ENCODE data around the gene MAP6D1. TPM values are rescaled to one million over a fixed set of nuclear protein-coding genes. Genes with fewer than 3 reads are reported as not detected.
A peak's percentile ranks its signal among the peaks of the same experiment; 100 is the strongest.
"Not testable (repeated sequence)": the region's sequence is repeated elsewhere in the genome, so short reads cannot be mapped to it uniquely, and the experiment has no call there.

The MAP6D1 gene
- total and polyA plus RNA-seq, 12 donors, result 0.27 to 3.0 (median 1.7) TPM; not detected in 2

DNA sequence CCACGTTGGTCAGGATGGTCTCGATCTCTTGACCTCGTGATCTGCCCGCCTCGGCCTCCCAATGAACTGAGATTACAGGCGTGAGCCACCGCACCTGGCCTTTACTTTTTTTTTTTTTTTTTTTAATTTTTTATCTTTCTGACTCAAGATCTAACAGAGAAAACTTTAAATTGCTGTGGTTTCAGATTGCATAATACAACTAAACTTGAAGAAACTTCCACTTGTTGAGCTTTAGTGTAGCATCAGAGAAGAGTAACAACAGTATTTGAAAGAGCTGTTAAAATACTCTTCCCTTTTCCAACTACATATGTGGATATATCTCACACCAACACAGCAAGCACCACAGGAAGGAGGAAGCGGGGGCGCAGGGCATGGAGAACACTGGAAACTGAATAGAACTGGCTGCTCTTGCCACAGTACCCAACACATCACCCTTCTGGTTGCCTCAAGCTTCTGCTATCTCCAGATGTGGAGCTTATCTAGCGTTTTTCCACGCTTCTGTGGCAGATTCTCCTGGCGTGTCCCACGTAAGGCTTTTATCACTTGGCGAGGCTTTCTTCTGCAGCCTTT, 45.4 kb downstream of the MAP6D1 start:
- Histone ChIP-seq H3K4me1 (replicated peaks in 1 of 2) (peaks cover 0 to 14% of the 10 kb centered on the region in 2 donors), H3K4me3 (no peak overlapping the region), H3K9me3 (replicated peaks in 1 of 3) (no peaks in the 10 kb centered on the region), H3K27me3 (no peaks in the 10 kb centered on the region), H3K36me3 (replicated peaks in 1 of 2) (peaks cover 0 to 50% of the 10 kb centered on the region in 2 donors), H3K27ac (no peak overlapping the region)
- peak in 1 of 7 donors; percentile 13 for DNase-seq
- 84 to 91% (median 86%) methylated on average over 14 of the region's 14 CpGs for WGBS, 4 donors
- no peak for TF ChIP-seq POLR2A (IDR thresholded peaks at IDR 0.05)
- intact Hi-C loops (cut with DNase I), result no loop called here

DNA sequence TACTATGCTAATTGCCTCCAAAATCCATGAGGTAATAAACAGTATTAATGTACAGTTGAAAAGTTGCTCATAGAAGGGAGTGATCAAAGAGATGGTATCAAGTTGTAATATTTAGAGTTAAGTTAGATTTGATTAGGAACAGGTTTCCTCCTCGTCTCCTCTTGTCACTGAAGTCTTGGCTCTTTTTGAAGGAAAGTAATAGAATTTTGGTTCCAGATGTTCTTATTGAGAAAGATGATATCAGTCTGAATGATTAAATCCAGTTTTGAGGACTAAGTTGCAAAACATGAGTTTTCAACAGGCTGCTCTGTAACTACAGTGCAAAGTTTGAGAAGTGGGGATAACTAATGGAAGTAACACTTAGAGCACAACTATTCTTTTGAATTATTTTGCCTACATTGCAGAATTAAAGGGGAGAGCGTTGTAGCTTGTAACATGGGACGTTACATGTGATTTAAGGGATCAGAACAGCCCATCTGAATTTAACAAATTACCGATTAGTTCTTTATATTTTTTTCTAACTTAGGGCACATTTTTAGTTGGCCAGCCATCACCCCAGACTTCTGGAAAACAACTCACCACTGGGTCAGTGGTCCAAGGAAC, 48.3 kb downstream of the MAP6D1 start:
- WGBS, 4 donors, result 91 to 95% (median 94%) methylated on average over 4 of the region's 4 CpGs

DNA sequence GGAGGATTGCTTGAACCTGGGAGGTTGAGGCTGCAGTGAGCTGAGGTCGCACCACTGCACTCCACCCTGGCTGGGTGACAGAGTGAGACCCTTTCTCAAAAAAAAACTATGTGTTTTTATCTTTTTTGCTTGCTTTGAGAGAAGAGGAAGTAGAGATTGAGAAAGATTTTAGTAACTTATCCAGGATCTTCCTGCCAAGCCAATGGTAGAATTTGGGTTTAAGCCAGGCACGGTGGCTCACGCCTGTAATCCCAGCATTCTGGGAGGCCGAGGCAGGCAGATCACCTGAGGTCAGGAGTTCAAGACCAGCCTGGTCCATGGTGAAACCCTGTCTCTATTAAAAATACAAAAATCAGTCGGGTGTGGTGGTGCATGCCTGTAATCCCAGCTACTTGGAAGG, 48.9 kb downstream of the MAP6D1 start:
- WGBS, 4 donors, result 76 to 87% (median 82%) methylated on average over 5 of the region's 5 CpGs

More for the DNA sequence above, 48.3 kb downstream of the MAP6D1 start:
- H3K27me3 ChIP-seq, result no peaks in the 10 kb centered on the region
- no peak overlapping the region for H3K27ac ChIP-seq
- intact Hi-C loops (cut with DNase I), result no loop called here
- no peak overlapping the region for H3K4me3 ChIP-seq
- DNase-seq, result no peak
- TF ChIP-seq POLR2A (IDR thresholded peaks at IDR 0.05), result no peak
- TF ChIP-seq, protein P1, sequence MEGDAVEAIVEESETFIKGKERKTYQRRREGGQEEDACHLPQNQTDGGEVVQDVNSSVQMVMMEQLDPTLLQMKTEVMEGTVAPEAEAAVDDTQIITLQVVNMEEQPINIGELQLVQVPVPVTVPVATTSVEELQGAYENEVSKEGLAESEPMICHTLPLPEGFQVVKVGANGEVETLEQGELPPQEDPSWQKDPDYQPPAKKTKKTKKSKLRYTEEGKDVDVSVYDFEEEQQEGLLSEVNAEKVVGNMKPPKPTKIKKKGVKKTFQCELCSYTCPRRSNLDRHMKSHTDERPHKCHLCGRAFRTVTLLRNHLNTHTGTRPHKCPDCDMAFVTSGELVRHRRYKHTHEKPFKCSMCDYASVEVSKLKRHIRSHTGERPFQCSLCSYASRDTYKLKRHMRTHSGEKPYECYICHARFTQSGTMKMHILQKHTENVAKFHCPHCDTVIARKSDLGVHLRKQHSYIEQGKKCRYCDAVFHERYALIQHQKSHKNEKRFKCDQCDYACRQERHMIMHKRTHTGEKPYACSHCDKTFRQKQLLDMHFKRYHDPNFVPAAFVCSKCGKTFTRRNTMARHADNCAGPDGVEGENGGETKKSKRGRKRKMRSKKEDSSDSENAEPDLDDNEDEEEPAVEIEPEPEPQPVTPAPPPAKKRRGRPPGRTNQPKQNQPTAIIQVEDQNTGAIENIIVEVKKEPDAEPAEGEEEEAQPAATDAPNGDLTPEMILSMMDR (IDR thresholded peaks at IDR 0.05), result no peak
- no peaks in the 10 kb centered on the region for H3K9me3 ChIP-seq (replicated peaks in 1 of 3)
- no peaks in the 10 kb centered on the region for H3K4me1 ChIP-seq (replicated peaks in 1 of 2)
- H3K36me3 ChIP-seq (replicated peaks in 1 of 2), result peaks cover 0 to 50% of the 10 kb centered on the region in 2 donors

DNA sequence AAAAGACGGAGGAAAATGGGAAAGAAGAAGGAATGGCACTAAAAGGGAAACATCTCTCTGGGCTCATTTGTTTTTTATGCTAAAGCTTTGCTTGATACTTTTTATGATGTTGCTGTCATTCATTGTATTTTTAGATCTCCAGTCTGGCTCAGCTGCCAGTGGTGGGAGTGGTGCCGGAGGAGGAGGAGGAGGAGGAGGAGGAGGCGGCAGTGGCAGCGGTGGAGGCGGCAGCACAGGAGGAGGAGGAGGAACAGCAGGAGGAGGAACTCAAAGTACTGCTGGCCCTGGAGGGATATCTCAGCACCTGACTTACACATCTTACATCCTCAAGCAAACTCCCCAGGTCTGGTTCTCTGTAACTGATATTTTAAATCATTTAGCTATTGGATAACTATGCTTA, 49.6 kb downstream of the MAP6D1 start:
- Histone ChIP-seq H3K4me1 (replicated peaks in 1 of 2) (no peaks in the 10 kb centered on the region), H3K27ac (no peak overlapping the region), H3K4me3 (no peak overlapping the region), H3K36me3 (replicated peaks in 1 of 2) (peaks cover 0 to 43% of the 10 kb centered on the region in 2 donors), H3K9me3 (replicated peaks in 1 of 3) (no peaks in the 10 kb centered on the region), H3K27me3 (no peaks in the 10 kb centered on the region)
- DNase-seq, result peak in 1 of 7 donors; percentile 32
- intact Hi-C loops (cut with DNase I), result no loop called here
- 66 to 80% (median 71%) methylated on average over 5 of the region's 5 CpGs for WGBS, 4 donors
- TF ChIP-seq, protein P1 (IDR thresholded peaks at IDR 0.05), result no peak
- TF ChIP-seq POLR2A (IDR thresholded peaks at IDR 0.05), result no peak

More for the DNA sequence above, 48.9 kb downstream of the MAP6D1 start:
- H3K4me1 ChIP-seq (replicated peaks in 1 of 2); H3K27ac ChIP-seq; intact Hi-C loops (cut with DNase I); DNase-seq; H3K4me3 ChIP-seq; H3K27me3 ChIP-seq; H3K9me3 ChIP-seq (replicated peaks in 1 of 3): not testable (repeated sequence)
- peaks cover 0 to 43% of the 10 kb centered on the region in 2 donors for H3K36me3 ChIP-seq (replicated peaks in 1 of 2)

DNA sequence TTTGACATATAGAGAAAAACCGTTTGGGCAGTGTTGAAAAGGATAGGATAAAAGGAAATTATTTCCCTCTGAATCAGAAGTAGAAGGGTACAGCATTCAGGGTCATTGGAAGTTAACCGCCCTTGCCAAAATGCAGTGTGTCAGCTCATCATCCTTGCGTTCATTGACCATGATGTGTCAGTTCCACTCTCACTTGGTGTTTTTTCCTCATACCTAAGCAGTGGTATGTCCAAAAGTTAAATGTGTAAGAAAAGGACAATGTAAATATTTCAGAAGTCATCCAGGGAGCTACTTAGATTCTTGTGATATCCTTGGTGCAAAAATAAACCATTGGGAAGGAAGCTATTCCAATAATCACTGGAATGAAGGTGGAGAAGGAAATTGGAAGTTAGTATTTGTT, 50.7 kb downstream of the MAP6D1 start:
- 33 to 62% (median 50%) methylated on average over 3 of the region's 3 CpGs for WGBS, 4 donors
- peaks cover 0 to 32% of the 10 kb centered on the region in 2 donors for H3K36me3 ChIP-seq (replicated peaks in 1 of 2)

More for the DNA sequence above, 50.7 kb downstream of the MAP6D1 start:
- intact Hi-C loops (cut with DNase I), result no loop called here
- H3K27ac ChIP-seq, result peak overlapping the region in 1 of 5 donors; percentile 36
- DNase-seq, result peak in 5 of 7 donors; percentile 24 to 65 (median 41)
- no peaks in the 10 kb centered on the region for H3K4me1 ChIP-seq (replicated peaks in 1 of 2)
- H3K27me3 ChIP-seq, result no peaks in the 10 kb centered on the region
- H3K4me3 ChIP-seq, result no peak overlapping the region
- H3K9me3 ChIP-seq (replicated peaks in 1 of 3), result no peaks in the 10 kb centered on the region
- TF ChIP-seq, protein P1 (IDR thresholded peaks at IDR 0.05), result no peak
- TF ChIP-seq POLR2A (IDR thresholded peaks at IDR 0.05), result no peak

All from adrenal gland (tissue), 12 donors.